Erythroblast (primary cell): ENCODE data around the gene EPS8L2.

ENCODE experiments used
- GATA1 ChIP-seq: IDR thresholded peaks from 2 replicates; pipeline ENCODE4 v1.6.1; 2011; ENCODE audit warnings: low read depth, mild to moderate bottlenecking, control low read depth, low read length, moderate library complexity
- POLR2A ChIP-seq: IDR thresholded peaks from 2 replicates; pipeline ENCODE4 v1.6.1; 2011; ENCODE audit warnings: mild to moderate bottlenecking, low read length

DNA sequence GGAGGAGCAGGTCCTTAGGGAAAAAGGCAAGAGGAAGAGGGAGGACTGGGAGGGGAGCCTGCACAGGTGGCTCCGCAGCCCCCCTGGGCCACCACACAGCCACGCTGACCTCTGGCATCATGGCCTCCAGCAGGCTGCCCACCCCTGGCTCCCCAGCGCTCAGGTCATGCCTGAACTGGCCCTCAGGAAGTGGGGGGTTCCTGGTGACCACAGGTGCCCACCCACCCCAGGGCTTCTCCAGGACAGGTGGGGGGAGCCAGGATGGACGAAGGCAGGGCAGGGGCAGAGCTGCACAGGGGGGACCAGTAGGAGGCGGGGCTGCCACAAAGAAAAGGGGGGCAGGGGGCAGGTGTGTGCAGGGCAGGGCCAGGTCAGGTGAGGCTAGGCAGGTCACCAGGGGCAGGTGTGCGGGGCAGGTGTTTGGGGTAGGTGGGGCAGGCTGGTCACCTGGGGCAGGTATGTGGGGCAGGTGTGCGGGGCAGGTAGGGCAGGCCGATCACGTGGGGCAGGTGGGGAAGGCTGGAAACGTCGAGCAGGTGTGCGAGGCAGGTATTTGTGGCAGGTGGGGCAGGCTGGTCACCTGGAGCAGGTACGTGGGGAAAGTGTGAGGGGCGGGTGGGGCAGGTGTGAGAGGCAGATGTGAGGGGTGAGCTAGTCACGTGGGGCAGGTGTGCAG is 12.0 kb upstream of the EPS8L2 start:
- no peak for TF ChIP-seq POLR2A
- no peak for TF ChIP-seq GATA1
